Cardiac muscle cell (in vitro differentiated cells and primary cell): ENCODE measurements around the gene BICD2. TPM values are rescaled to one million over a fixed set of nuclear protein-coding genes. Genes with fewer than 3 reads are reported as not detected.
A peak's percentile ranks its signal among the peaks of the same experiment; 100 is the strongest.

Experiments
- DNase-seq, 2 donors: peaks; one replicate each; pipeline versions ENCODE4 v3.0.0 to v3.0.0-alpha.2; 2010 to 2017; ENCODE audit warnings: low read depth in 1 of 2, low spot score in 1 of 2
- H3K27ac ChIP-seq: fragments of 200-600 bp; sonication (generic); 2 replicates; pipeline ENCODE4 v1.5.1; 2016
- H3K27me3 ChIP-seq: fragments of 200-600 bp; sonication (generic); 2 replicates; pipeline ENCODE4 v1.6.0; 2016; ENCODE audit warnings: control low read depth
- H3K36me3 ChIP-seq: fragments of 200-600 bp; sonication (generic); 2 replicates; pipeline ENCODE4 v1.5.1; 2016; ENCODE audit warnings: control low read depth
- H3K4me1 ChIP-seq: fragments of 200-600 bp; sonication (generic); 2 replicates; pipeline ENCODE4 v1.8.1; 2017; ENCODE audit warnings: low read depth, mild to moderate bottlenecking, mixed run types
- H3K4me3 ChIP-seq: fragments of 200-600 bp; sonication (generic); 2 replicates; pipeline ENCODE4 v1.5.1; 2016; ENCODE audit warnings: mild to moderate bottlenecking
- H3K9me3 ChIP-seq: fragments of 200-600 bp; sonication (generic); 2 replicates; pipeline ENCODE4 v1.5.1; 2017; ENCODE audit warnings: low read depth, mild to moderate bottlenecking, control low read depth
- polyA plus RNA-seq: library from polyadenylated mRNA; unstranded; fragments of >200 nt; fragmentation: Nextera tagmentation; extraction: Ambion mirVana; gene quantifications from 2 replicates; pipeline ENCODE4 v1.2.1, GENCODE V29; 2016
- total RNA-seq: library from RNA; depleted of rRNA; stranded (reverse); fragments of >200 nt; gene quantifications from 2 replicates; pipeline ENCODE4 v1.2.3, GENCODE V29; 2016
- TF ChIP-seq, protein P1 (sequence below): IDR thresholded peaks from 2 replicates; pipeline ENCODE4 v1.5.1; 2012; ENCODE audit warnings: low read depth, mild to moderate bottlenecking, low read length

Gene BICD2
- total and polyA plus RNA-seq, 2 experiments from 2014 or later = 19.0 to 36.5 TPM

GRCh38 chr9:92720209-92720765, 44.3 kb downstream of the BICD2 start:
- no peak overlapping the region for H3K27ac ChIP-seq
- H3K4me3 ChIP-seq = no peak overlapping the region
- H3K4me1 ChIP-seq = no peaks in the 10 kb centered on the region
- H3K9me3 ChIP-seq = no peaks in the 10 kb centered on the region
- H3K27me3 ChIP-seq = no peaks in the 10 kb centered on the region
- peaks cover 30% of the 10 kb centered on the region for H3K36me3 ChIP-seq
- TF ChIP-seq, protein P1, sequence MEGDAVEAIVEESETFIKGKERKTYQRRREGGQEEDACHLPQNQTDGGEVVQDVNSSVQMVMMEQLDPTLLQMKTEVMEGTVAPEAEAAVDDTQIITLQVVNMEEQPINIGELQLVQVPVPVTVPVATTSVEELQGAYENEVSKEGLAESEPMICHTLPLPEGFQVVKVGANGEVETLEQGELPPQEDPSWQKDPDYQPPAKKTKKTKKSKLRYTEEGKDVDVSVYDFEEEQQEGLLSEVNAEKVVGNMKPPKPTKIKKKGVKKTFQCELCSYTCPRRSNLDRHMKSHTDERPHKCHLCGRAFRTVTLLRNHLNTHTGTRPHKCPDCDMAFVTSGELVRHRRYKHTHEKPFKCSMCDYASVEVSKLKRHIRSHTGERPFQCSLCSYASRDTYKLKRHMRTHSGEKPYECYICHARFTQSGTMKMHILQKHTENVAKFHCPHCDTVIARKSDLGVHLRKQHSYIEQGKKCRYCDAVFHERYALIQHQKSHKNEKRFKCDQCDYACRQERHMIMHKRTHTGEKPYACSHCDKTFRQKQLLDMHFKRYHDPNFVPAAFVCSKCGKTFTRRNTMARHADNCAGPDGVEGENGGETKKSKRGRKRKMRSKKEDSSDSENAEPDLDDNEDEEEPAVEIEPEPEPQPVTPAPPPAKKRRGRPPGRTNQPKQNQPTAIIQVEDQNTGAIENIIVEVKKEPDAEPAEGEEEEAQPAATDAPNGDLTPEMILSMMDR = no peak
- no peak for DNase-seq

DNA sequence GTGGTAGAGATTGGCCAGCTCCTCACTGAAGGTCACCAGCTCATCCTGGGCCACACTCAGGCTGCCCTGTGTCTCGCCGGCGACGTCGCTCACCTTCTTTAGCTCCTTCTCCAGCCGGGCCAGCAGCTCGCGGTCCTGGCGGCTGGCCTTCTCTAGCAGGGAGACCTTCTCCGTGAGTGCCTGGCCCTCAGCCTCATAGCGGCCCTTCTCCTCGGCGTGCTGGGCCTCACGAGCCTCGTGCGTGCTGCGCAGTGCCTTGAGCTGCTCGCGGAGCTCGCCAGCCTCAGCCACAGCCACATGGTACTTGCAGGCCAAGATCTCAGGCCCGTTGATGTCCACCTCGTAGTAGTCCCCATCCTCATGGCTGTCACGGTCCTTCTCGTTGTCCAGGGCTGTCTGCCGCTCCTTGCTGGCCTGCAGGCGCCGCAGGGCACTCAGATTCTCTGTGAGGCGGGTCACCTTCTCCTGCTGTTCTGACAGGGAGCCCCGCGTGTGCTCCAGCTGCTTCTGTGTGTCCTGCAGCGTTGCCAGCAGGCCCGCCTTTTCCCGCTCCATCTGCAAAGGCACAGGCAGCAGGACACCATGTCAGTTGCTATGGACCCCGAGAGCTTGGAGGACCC, 45.5 kb downstream of the BICD2 start:
- Histone ChIP-seq H3K27ac (no peak overlapping the region), H3K4me1 (no peaks in the 10 kb centered on the region), H3K27me3 (no peaks in the 10 kb centered on the region), H3K9me3 (no peaks in the 10 kb centered on the region), H3K4me3 (no peak overlapping the region), H3K36me3 (peaks cover 30% of the 10 kb centered on the region)
- TF ChIP-seq, protein P1 = no peak
- DNase-seq = no peak

DNA sequence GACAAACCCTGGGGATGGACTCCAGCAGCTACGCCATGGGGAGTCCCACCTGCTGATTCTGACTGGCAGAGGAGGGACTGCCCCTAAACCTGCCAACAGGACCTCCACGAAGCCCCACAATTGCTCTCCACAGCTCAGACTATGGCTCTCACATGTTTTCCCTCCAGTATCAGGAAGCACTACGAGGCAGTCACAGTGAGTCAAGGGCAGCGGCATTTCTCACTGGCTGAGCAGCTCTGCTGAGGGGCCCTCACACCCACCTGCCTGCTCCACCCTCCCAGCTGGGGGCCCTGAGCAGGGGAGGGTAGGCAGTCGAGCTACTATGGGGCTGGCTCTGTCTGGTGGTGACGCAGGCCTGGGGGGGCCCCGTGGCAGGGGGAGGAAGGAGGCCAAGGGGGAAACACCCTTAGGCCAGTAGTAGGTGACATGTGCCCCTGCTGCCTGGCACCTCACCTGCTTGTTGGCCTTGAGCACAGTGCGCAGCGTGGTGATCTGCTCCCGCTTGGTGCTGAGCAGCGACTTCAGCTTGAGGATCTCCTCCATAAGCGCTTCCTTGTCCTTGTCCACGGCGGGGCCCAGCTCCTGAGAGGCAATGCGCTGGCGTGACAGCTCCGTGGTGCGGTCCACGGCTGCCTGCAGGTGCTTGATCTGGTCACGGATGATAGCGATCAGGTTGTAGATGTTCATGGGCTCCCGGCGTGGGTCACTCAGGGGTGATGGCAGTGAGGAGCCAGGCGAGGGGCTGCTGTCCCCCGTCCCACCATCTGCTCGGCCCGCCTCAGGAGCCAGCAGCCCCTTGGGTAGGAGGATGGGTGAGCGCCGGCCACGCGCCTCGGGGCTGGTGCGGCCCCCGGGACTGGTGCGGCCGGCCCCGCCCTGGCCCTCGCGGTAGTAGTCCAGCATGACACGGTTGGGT, 46.3 kb downstream of the BICD2 start:
- no peaks in the 10 kb centered on the region for H3K27me3 ChIP-seq
- no peak overlapping the region for H3K27ac ChIP-seq
- TF ChIP-seq, protein P1 = no peak
- H3K9me3 ChIP-seq = no peaks in the 10 kb centered on the region
- H3K4me3 ChIP-seq = no peak overlapping the region
- H3K4me1 ChIP-seq = no peaks in the 10 kb centered on the region
- peaks cover 37% of the 10 kb centered on the region for H3K36me3 ChIP-seq
- no peak for DNase-seq

DNA sequence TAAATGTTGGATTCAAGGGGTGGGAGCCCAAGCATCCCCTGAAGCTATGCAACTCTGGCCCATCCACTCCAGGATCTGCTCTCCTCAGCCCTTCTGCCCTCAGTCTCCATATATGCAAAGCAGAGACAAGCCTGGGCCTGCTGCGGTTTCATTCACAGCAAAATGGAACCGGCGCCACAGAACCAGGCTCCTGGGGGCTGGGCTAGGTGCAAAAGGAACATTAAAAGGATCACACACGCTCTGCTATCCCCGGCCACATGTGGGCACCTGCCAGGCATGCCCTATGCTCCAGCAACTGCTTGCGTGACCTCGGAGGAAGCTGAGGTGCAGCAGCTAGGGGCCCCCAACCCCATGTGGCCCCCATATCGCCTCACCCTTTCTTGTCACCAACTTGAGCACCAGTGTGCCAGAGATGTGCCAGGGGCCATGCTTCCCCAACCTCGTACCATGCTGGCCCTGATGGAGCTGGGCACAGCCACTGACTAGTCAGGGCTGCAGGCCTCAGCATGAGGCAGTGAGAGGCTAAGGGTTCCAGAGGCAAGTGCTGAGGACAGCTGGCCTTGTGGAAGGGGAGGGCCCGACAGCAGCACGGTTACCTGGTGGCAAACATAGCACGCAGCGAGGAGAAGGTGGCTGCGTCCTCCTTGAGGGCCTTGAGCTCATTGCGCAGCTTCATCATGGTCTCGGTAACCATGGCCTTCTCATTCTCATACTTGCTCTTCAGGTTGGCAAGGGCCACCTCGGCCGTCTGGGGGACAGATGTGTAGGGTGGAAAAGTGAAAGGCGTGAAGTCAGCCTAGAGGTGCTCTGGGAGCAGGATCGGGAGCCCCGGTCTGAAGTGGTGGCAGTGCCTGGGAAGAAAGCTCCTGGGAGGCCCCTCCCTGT, 47.2 kb downstream of the BICD2 start:
- TF ChIP-seq, protein P1 = no peak
- H3K27me3 ChIP-seq = no peaks in the 10 kb centered on the region
- H3K9me3 ChIP-seq = no peaks in the 10 kb centered on the region
- no peak overlapping the region for H3K4me3 ChIP-seq
- no peaks in the 10 kb centered on the region for H3K4me1 ChIP-seq
- no peak for DNase-seq
- H3K36me3 ChIP-seq = peaks cover 46% of the 10 kb centered on the region
- no peak overlapping the region for H3K27ac ChIP-seq

GRCh38 chr9:92716557-92716956, 48.1 kb downstream of the BICD2 start:
- peak; percentile 48 to 75 for DNase-seq
- no peaks in the 10 kb centered on the region for H3K9me3 ChIP-seq
- H3K4me1 ChIP-seq = no peaks in the 10 kb centered on the region
- no peak overlapping the region for H3K27ac ChIP-seq
- peaks cover 43% of the 10 kb centered on the region for H3K36me3 ChIP-seq
- no peaks in the 10 kb centered on the region for H3K27me3 ChIP-seq
- H3K4me3 ChIP-seq = no peak overlapping the region
- TF ChIP-seq, protein P1 = peak; percentile 93
